ENCODE results near the gene EXOC5.

DNA sequence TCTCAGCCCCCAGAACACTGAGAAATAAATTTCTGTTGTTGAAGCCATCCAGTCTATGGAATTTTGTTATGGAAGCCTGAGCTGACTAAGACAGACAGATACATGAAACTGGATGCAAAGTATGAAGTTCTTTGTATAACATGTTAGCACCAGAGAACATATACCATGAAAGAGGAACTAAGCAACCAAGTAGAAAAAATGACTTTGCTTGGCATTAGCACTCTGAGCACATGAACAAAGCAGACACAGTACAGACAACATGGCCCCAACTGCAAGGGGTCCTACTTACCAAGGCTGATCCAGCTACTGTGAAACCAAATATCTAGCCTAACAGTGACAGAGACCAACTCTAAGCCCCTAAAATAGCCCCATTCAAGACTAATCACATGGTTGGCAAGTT is 13.8 kb downstream of the EXOC5 start:
- TF ChIP-seq, protein P1, sequence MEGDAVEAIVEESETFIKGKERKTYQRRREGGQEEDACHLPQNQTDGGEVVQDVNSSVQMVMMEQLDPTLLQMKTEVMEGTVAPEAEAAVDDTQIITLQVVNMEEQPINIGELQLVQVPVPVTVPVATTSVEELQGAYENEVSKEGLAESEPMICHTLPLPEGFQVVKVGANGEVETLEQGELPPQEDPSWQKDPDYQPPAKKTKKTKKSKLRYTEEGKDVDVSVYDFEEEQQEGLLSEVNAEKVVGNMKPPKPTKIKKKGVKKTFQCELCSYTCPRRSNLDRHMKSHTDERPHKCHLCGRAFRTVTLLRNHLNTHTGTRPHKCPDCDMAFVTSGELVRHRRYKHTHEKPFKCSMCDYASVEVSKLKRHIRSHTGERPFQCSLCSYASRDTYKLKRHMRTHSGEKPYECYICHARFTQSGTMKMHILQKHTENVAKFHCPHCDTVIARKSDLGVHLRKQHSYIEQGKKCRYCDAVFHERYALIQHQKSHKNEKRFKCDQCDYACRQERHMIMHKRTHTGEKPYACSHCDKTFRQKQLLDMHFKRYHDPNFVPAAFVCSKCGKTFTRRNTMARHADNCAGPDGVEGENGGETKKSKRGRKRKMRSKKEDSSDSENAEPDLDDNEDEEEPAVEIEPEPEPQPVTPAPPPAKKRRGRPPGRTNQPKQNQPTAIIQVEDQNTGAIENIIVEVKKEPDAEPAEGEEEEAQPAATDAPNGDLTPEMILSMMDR (IDR thresholded peaks at IDR 0.05): no peak
- no peak for TF ChIP-seq POLR2A (IDR thresholded peaks at IDR 0.05)

Measured in tibial nerve (tissue), 3 donors.